Measurements from ENCODE around the gene EOLA1. TPM values are rescaled to one million over a fixed set of nuclear protein-coding genes. Genes with fewer than 3 reads are reported as not detected.

Gene EOLA1
- total RNA-seq, 1 experiment from 2014 or later: 9.0 TPM

DNA sequence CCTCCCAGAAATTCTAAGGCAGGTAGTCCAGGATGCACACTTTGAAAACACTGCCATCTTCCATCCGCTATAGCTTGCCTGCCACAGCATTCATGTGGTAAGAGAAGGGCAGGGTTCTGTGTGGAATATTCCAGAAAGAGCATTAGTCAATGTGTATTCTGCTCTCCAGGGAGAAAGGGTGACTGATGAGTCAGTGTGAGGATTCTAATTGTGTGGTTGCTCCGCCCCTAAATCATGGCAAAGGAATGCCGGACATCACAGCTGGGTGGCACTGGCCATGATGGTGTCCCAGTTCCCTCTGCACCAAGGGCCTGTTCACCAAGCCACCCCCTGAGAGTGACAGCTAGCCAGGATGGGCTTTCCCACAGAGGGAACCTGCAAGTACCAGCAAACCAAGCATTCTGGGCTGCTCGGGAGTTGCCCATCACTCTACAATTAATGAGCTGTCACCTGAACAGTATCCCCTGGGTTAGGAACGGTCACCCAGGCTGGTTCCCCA, 45.2 kb upstream of the EOLA1 start (continued):
- TF ChIP-seq, protein P1, sequence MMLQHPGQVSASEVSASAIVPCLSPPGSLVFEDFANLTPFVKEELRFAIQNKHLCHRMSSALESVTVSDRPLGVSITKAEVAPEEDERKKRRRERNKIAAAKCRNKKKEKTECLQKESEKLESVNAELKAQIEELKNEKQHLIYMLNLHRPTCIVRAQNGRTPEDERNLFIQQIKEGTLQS (IDR thresholded peaks at IDR 0.05): 0 out of 2 replicates have a peak, but pooled peaks have one; percentile 39
- TF ChIP-seq YY1 (IDR thresholded peaks at IDR 0.05; ENCODE audit: extremely low read depth, insufficient replicate concordance, low read depth, low read length): no peak
- no peak for TF ChIP-seq TCF7L2 (IDR thresholded peaks at IDR 0.05; ENCODE audit: borderline replicate concordance, extremely low read depth, insufficient read depth, insufficient read length)

DNA sequence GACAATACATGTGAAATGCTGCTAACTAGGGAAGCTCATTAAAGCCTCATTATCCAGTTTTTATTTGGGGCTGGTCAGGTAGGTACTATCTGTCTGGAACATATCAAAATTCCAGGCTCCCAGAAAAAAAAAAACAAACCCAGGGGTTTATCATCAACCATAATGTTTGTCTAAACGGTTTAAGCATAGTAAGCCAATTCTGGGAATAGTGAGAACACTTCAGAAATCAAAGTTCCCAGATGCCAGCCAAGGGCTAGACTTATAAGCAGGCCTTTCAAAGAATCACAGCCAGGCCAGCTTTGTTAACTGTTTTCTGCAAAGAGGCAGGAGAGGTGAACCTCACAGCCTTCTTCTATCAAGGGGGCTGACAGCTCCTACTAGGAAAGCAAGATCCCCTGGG, 43.8 kb upstream of the EOLA1 start:
- RAD21 ChIA-PET (ENCODE audit: low non-redundant PET in 1 of 2, low total read pairs in 2 of 2, uncharacterized antibody in 2 of 2, unreplicated experiment in 2 of 2): no interaction called here
- Histone ChIP-seq H2AFZ (ENCODE audit: low read depth, low read length, poor library complexity, severe bottlenecking) (no peak overlapping the region), H3K9me2 (ENCODE audit: insufficient read depth) (no peaks in the 10 kb centered on the region), H3K9me3 (ENCODE audit: control insufficient read depth in 1 of 2, insufficient read depth in 1 of 2, low read depth in 1 of 2, low read length in 2 of 2) (no peaks in the 10 kb centered on the region), H3K27ac (ENCODE audit: low read depth, low read length) (no peak overlapping the region), H3K4me2 (ENCODE audit: low read length) (no peak overlapping the region), H4K20me1 (ENCODE audit: insufficient read depth) (no peaks in the 10 kb centered on the region), H3K79me2 (ENCODE audit: insufficient read depth, low read length) (no peaks in the 10 kb centered on the region), H3K36me3 (ENCODE audit: control insufficient read depth in 1 of 2, insufficient read depth in 2 of 2, low read length in 2 of 2) (peaks cover 2 to 7% of the 10 kb centered on the region in 2 experiments; a peak in 2 of 4 replicates), H3K9ac (ENCODE audit: low read length) (no peak overlapping the region), H3K4me1 (ENCODE audit: control insufficient read depth in 1 of 2, insufficient read depth in 2 of 2, low read length in 2 of 2) (peaks cover 10 to 30% of the 10 kb centered on the region in 2 experiments), H3K4me3 (replicated peaks in 1 of 2; ENCODE audit: low read depth in 1 of 2, low read length in 2 of 2) (no peak overlapping the region), H3K27me3 (ENCODE audit: insufficient read depth, low read length) (no peaks in the 10 kb centered on the region)
- no TSS peak for BruUV-seq (replicated peaks)
- CTCF ChIA-PET: no interaction called here
- intact Hi-C loops (cut with micrococcal nuclease): no loop called here
- TF ChIP-seq, protein P2, sequence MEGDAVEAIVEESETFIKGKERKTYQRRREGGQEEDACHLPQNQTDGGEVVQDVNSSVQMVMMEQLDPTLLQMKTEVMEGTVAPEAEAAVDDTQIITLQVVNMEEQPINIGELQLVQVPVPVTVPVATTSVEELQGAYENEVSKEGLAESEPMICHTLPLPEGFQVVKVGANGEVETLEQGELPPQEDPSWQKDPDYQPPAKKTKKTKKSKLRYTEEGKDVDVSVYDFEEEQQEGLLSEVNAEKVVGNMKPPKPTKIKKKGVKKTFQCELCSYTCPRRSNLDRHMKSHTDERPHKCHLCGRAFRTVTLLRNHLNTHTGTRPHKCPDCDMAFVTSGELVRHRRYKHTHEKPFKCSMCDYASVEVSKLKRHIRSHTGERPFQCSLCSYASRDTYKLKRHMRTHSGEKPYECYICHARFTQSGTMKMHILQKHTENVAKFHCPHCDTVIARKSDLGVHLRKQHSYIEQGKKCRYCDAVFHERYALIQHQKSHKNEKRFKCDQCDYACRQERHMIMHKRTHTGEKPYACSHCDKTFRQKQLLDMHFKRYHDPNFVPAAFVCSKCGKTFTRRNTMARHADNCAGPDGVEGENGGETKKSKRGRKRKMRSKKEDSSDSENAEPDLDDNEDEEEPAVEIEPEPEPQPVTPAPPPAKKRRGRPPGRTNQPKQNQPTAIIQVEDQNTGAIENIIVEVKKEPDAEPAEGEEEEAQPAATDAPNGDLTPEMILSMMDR (IDR thresholded peaks at IDR 0.05 in 2 of 3, conservative IDR thresholded peaks at IDR 0.05 in 1 of 3; ENCODE audit: borderline replicate concordance in 1 of 3, insufficient read depth in 1 of 3, low read depth in 2 of 3, low read length in 2 of 3): no peak
- TF ChIP-seq ELF1 (IDR thresholded peaks at IDR 0.05; ENCODE audit: borderline replicate concordance, low read depth): no peak
- no peak for TF ChIP-seq SRF (IDR thresholded peaks at IDR 0.05; ENCODE audit: low read depth)
- DNase-seq (ENCODE audit: low read depth, low spot score): no peak
- POLR2A ChIA-PET: no interaction called here
- no peak for ATAC-seq
